Gastrocnemius medialis (tissue), 4 donors: Measurements from ENCODE around the gene RNF6.

ENCODE experiments used
- CTCF ChIP-seq, 5 experiments: fragments of 450-650 bp in 3 of 5; fragments of 200-600 bp in 2 of 5; sonication (generic) in 2 of 5; IDR thresholded peaks in 4 of 5; conservative IDR thresholded peaks in 1 of 5; 1 replicate in 4 of 5; 2 replicates in 1 of 5; pipeline ENCODE4 v1.5.1; 2016 to 2019; ENCODE audit warnings: antibody characterized with exemption in 5 of 5, mild to moderate bottlenecking in 3 of 5, moderate library complexity in 3 of 5
- POLR2A ChIP-seq, 2 donors: fragments of 450-650 bp; IDR thresholded peaks; one replicate each; pipeline ENCODE4 v1.6.1; 2017; ENCODE audit warnings: antibody characterized with exemption in 2 of 2, mild to moderate bottlenecking in 2 of 2, moderate library complexity in 2 of 2

GRCh38 chr13:26255115-26255514, 33.0 kb upstream of the RNF6 start:
- TF ChIP-seq CTCF (IDR thresholded peaks at IDR 0.05 in 4 of 5, conservative IDR thresholded peaks at IDR 0.05 in 1 of 5): no peak
- TF ChIP-seq POLR2A (IDR thresholded peaks at IDR 0.05): no peak
